HG03442 (cell line): ENCODE data around the gene ALDH3B2.
"Not testable (repeated sequence)": the region's sequence is repeated elsewhere in the genome, so short reads cannot be mapped to it uniquely, and the experiment has no call there.

Experiments
- ATAC-seq: cut with Tn5 transposase; IDR thresholded peaks from one replicate; pipeline ENCODE4 v1.9.1; 2021; ENCODE audit warnings: mild to moderate bottlenecking, moderate library complexity; ENCODE audit not compliant: unreplicated experiment

Gene ALDH3B2, protein sequence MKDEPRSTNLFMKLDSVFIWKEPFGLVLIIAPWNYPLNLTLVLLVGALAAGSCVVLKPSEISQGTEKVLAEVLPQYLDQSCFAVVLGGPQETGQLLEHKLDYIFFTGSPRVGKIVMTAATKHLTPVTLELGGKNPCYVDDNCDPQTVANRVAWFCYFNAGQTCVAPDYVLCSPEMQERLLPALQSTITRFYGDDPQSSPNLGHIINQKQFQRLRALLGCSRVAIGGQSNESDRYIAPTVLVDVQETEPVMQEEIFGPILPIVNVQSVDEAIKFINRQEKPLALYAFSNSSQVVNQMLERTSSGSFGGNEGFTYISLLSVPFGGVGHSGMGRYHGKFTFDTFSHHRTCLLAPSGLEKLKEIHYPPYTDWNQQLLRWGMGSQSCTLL

DNA sequence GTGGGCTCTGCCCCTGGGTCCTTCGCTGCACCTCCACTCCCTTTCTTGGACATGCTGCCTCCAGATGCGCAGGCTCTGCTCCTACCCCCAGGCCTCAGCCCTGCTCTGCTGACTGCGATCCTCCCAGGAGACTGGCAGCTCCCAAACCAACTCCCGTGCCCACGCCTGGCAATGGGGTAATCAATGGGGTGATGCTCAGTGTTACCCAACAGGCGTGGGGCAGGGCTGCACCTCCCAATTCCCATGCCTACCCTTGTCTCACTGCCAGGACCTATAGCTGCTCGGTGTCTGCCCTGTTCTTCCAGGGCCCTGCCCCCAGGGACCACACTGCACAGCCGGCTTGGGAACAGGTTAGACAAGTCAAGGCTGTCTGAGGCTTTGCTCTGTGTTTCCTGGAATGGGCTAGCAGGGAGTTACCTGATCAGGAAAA, at the start of gene ALDH3B2:
Gene ALDH3B2 (minus strand): TSS at position 182 of the 430 bp plus-strand sequence. CDS start 7,688 bp downstream, outside the sequence.
- no peak for ATAC-seq

- ATAC-seq, result not testable (repeated sequence)
Observed at GRCh38 chr11:67723036-67723435, 48.6 kb upstream of the ALDH3B2 start.

GRCh38 chr11:67716226-67716625, 41.8 kb upstream of the ALDH3B2 start:
- not testable (repeated sequence) for ATAC-seq

DNA sequence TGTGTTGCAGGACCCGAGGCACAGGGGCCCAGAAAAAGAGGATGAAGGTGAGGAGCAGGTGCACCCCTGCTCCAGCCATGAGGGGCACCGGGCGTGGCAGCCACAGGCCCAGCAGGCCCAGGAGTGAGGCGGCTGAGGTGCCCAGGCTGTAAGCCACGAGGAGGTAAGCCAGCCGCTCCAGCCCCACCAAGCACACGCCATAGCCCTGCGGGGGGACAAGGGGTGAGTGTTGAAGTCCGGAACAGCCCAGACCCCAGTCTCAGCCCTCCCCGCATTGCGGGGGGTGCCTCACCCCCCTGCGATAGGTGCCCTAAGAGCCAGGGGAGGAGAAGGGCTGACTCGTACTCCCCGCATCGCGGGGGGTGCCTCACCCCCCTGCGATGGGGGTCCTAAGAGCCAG, 41.4 kb upstream of the ALDH3B2 start:
- not testable (repeated sequence) for ATAC-seq

- not testable (repeated sequence) for ATAC-seq
Observed at GRCh38 chr11:67713892-67714509, 39.6 kb upstream of the ALDH3B2 start.

GRCh38 chr11:67711676-67712075, 37.3 kb upstream of the ALDH3B2 start:
- ATAC-seq, result not testable (repeated sequence)

DNA sequence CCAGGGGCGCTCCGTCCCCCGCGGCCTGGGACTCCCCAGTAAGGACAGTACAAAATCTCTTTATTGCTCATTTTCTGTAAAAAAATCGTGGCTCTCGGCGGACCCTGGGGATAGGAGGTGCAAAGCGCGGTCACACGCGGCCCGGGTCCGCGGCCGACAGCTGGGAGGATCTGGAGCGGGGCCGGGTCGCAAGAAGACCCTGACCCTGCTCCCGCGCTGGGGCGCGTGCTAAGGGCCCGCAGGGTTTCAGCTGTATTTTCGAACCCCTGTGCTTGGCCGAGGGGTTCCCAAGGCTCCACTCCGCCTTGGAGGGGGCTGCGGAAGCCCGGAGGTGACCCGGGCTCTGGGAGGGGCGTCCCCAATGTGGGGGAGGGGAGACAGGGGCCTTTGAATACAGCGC, 36.8 kb upstream of the ALDH3B2 start:
- ATAC-seq, result not testable (repeated sequence)

DNA sequence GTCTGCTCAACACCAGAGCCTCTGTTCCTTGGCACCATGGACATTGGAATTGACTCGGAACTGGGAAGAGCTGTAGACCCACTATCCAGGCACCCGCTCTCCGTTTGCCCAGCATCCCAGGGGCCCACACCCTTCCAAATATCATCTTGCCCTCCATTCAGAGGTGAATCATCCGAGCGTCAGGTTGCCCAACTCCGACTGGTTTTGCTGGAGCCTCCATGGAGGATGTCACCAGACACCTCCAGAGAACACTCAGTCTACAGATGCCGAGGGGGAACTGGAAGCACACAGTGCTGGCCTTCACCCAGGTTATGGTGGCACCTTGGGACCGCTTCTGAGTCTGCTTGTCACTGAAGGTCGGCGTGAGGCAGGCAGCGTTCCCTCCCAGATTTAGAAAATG, 35.4 kb upstream of the ALDH3B2 start:
- not testable (repeated sequence) for ATAC-seq

GRCh38 chr11:67705264-67705663, 30.8 kb upstream of the ALDH3B2 start:
- ATAC-seq, result no peak

- no peak for ATAC-seq
Observed at GRCh38 chr11:67704524-67704923, 30.1 kb upstream of the ALDH3B2 start.

- ATAC-seq, result not testable (repeated sequence)
Observed at GRCh38 chr11:67703709-67704108, 29.3 kb upstream of the ALDH3B2 start.

- no peak for ATAC-seq
Observed at GRCh38 chr11:67700548-67701262, 26.3 kb upstream of the ALDH3B2 start.

DNA sequence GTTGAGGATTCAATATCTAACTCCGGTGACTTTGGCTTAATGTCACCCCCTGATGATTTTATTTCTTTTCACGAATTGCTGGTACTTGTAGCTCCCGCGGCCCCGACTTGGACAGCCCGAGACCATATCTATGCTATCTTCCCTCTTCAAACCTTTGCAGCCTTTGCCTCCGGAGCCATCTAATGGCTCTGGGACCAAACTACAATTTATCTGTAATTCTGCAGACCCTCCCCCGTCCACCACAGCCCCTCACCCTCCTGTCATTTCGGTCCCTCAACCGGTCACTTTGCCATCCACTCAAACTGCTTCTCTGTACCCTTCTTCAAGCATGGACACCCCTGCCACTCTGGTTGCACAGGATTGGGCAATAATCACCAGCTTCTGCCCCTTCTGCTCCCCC, 25.7 kb upstream of the ALDH3B2 start:
- no peak for ATAC-seq

DNA sequence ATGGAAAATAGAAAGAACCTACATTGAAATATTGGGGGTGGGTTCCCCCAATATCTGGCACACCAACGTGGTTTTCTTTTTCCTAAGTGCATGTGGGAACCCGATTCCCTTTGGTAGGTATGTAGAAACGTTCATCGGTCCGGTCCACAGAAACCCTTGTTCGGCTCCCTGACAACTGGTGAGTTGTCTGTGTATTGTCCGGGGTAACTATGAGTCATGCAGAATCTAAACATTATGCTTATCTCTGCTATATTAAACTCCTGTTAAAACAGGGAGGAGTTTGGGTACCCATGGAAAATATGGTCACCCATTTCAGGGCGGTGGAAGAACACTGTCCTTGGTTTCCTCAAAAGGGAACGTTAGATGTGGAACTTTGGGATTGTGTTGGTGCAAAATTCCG, 25.1 kb upstream of the ALDH3B2 start:
- ATAC-seq, result no peak

GRCh38 chr11:67698247-67698646, 23.8 kb upstream of the ALDH3B2 start:
- no peak for ATAC-seq

- no peak for ATAC-seq
Observed at GRCh38 chr11:67697846-67698245, 23.4 kb upstream of the ALDH3B2 start.

- ATAC-seq, result no peak
Observed at GRCh38 chr11:67696998-67697397, 22.6 kb upstream of the ALDH3B2 start.

- ATAC-seq, result no peak
Observed at GRCh38 chr11:67695606-67696005, 21.2 kb upstream of the ALDH3B2 start.

- ATAC-seq, result no peak
Observed at GRCh38 chr11:67694875-67695555, 20.6 kb upstream of the ALDH3B2 start.

- no peak for ATAC-seq
Observed at GRCh38 chr11:67691149-67691548, 16.7 kb upstream of the ALDH3B2 start.

GRCh38 chr11:67689178-67689577, 14.8 kb upstream of the ALDH3B2 start:
- ATAC-seq, result no peak
